PC-3 (cell line): Measurements from ENCODE around the gene HSPB9.

Experiments used
- CTCF ChIP-seq: fragments of 300-600 bp; sonication (generic); conservative IDR thresholded peaks from 2 replicates; pipeline ENCODE4 v1.5.1; 2017; ENCODE audit warnings: antibody characterized with exemption, low read depth, mild to moderate bottlenecking, low read length
- EZH2 ChIP-seq: fragments of 300-600 bp; sonication (generic); IDR thresholded peaks from one replicate; pipeline ENCODE4 v1.6.1; 2017; ENCODE audit warnings: antibody characterized with exemption, mild to moderate bottlenecking, low read length; ENCODE audit not compliant: unreplicated experiment

GRCh38 chr17:42165751-42166150 is 43.1 kb downstream of the HSPB9 start:
- no peak for TF ChIP-seq CTCF
- no peak for TF ChIP-seq EZH2
